Activated B cell treated with CpG ODN at 0.5 μM for 24 hours (primary cell): ENCODE measurements around the gene PKN3. TPM values are rescaled to one million over a fixed set of nuclear protein-coding genes. Genes with fewer than 3 reads are reported as not detected.
A peak's percentile ranks its signal among the peaks of the same experiment; 100 is the strongest.

Experiments
- ATAC-seq: fragments of 200-7000 bp; cut with Tn5 transposase; one replicate; pipeline ENCODE4 v1.10.0; 2021; ENCODE audit warnings: low read depth, mild to moderate bottlenecking, moderate library complexity
- CTCF ChIA-PET: fragments of 350-600 bp; sonication (Branson Sonifier 250); formaldehyde crosslinking; loops from one replicate; lab custom pipeline; 2021; ENCODE audit warnings: antibody characterized with exemption; lab: Charles Lee
- POLR2A ChIA-PET: fragments of 350-600 bp; sonication (Branson Sonifier 250); formaldehyde crosslinking; loops from one replicate; lab custom pipeline; 2021; ENCODE audit warnings: antibody characterized with exemption; lab: Charles Lee
- DNase-seq: peaks from one replicate; pipeline ENCODE4 v3.0.0; 2022
- H3K27ac Mint-ChIP-seq: one replicate; pipeline ENCODE4 v1.8.0; 2020; ENCODE audit warnings: mixed read lengths
- H3K27me3 Mint-ChIP-seq: one replicate; pipeline ENCODE4 v1.8.0; 2021; ENCODE audit warnings: mixed read lengths
- H3K36me3 Mint-ChIP-seq: one replicate; pipeline ENCODE4 v1.8.0; 2021; ENCODE audit warnings: low read depth, mixed read lengths
- H3K4me1 Mint-ChIP-seq: one replicate; pipeline ENCODE4 v1.8.0; 2021; ENCODE audit warnings: mixed read lengths
- H3K4me3 Mint-ChIP-seq: one replicate; pipeline ENCODE4 v1.8.0; 2020; ENCODE audit warnings: mild to moderate bottlenecking, mixed read lengths
- H3K9me3 Mint-ChIP-seq: one replicate; pipeline ENCODE4 v1.8.0; 2020; ENCODE audit warnings: mixed read lengths
- intact Hi-C: fragments of 100-400 bp; cut with micrococcal nuclease; formaldehyde crosslinking; loops from one replicate; pipeline ENCODE4 v1.15.1; 2024
- total RNA-seq: library from RNA; stranded (reverse); gene quantifications from 2 replicates; pipeline ENCODE4 v1.2.3, GENCODE V29; 2022
- TF ChIP-seq, protein P1 (sequence below): fragments of 200-600 bp; IDR thresholded peaks from one replicate; pipeline ENCODE4 v1.8.0; 2022; ENCODE audit warnings: antibody characterized with exemption, mild to moderate bottlenecking

The PKN3 gene
- total RNA-seq, 1 donor from 2014 or later, result 17.4 TPM

DNA sequence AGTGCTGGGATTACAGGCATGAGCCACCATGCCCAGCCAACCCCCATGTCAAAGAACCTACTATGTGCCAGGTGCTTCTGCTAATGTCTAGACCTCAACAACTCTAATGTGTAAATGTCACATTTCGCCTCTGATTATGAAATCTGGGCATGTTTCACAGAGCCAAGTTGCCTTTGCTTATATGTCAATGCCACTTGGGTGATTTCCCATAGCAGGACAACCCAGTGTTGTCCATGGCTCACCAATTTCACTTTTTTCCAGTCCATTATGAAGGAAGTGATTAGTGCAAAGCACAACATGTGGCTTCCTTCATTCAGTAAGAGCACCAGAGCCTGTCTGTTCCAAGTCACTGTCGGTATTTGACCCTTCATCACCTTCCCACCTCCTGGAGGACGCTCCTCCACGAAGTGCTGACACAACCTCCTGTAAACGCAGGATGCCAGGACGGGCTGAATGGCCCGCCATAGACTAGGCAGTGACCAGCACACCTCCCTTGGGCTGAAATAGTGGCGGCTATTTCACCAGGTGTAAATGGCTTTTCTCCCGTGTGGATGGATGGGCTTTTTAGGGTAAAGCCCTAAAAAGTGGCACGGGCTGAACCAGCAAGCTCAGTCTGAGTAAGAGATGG lies 962 bp upstream of the PKN3 start:
- Mint-ChIP-seq H3K9me3 (no peaks in the 10 kb centered on the region), H3K4me1 (peaks cover 15% of the 10 kb centered on the region), H3K27ac (no peak overlapping the region), H3K27me3 (no peaks in the 10 kb centered on the region), H3K4me3 (peak overlapping the region; percentile 85), H3K36me3 (peaks cover 13% of the 10 kb centered on the region)
- DNase-seq (no peak), ATAC-seq (no peak)
- TF ChIP-seq, protein P1, sequence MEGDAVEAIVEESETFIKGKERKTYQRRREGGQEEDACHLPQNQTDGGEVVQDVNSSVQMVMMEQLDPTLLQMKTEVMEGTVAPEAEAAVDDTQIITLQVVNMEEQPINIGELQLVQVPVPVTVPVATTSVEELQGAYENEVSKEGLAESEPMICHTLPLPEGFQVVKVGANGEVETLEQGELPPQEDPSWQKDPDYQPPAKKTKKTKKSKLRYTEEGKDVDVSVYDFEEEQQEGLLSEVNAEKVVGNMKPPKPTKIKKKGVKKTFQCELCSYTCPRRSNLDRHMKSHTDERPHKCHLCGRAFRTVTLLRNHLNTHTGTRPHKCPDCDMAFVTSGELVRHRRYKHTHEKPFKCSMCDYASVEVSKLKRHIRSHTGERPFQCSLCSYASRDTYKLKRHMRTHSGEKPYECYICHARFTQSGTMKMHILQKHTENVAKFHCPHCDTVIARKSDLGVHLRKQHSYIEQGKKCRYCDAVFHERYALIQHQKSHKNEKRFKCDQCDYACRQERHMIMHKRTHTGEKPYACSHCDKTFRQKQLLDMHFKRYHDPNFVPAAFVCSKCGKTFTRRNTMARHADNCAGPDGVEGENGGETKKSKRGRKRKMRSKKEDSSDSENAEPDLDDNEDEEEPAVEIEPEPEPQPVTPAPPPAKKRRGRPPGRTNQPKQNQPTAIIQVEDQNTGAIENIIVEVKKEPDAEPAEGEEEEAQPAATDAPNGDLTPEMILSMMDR, result no peak
- ChIA-PET POLR2A (interaction anchor here (1.3 to 3.4 kb wide), 3 partner anchors 11 to 23 kb away, joined by 5 to 16 read pairs (median 6); partner anchors contain the start of genes SET and ZDHHC12), CTCF (interaction anchor here (1.1 to 1.6 kb wide), 4 partner anchors 17 to 117 kb away, joined by 4 to 6 read pairs (median 5); partner anchors contain the start of gene ENDOG)
- intact Hi-C loops, result loop anchor here (5.0 to 10.0 kb wide), 2 partner anchors 116 to 243 kb away; partner anchors contain the start of genes DOLK, ENDOG and NUP188

DNA sequence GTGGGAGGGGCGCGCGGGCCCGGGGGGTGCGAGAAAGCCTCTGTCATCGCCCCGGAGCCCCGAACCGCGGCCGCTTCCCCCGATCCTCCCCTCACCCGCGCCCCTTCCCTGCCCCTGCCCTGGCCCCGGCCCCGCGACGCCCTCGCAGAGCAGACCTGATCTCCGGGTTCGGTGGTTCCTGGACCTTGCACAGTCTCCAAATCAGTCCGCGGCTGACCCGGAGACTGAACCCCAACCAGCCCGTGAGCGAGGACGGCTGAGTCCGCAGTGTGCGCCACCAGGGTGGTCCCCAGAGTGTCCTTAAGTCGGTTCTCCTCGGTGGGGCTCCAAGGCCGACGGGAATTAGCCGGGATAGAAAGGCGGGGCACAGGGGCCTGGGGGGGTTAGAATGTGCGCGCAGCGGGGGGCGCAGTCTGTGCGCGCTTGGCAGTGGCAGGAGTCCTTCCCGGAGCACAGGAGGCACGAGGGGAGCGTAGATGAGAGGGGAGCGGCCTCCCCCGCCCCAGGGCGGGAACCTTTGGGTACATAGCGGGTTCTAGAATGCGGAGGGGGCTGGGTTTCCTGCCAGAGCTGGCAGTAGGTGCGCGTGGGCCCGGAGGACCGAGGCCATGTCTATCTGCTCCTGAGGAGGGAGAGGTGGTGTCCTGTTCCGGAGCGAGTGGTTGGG lies 779 bp downstream of the PKN3 start:
- ATAC-seq (peak; percentile 47), DNase-seq (peak; percentile 41)
- H3K4me3 Mint-ChIP-seq, result peak overlapping the region; percentile 85
- intact Hi-C loops, result loop anchor here (1.0 to 10.0 kb wide), 7 partner anchors 14 to 242 kb away; partner anchors contain the start of genes DOLK, DYNC2I2, ENDOG and NUP188
- ChIA-PET CTCF (interaction anchor here (1.0 kb wide), 1 partner anchor 18 kb away, joined by 3 read pairs; no protein-coding TSS in a partner anchor), POLR2A (interaction anchor here (0.5 to 1.3 kb wide), 6 partner anchors 9 to 30 kb away, joined by 4 to 8 read pairs (median 4); partner anchors contain the start of gene ZDHHC12)
- TF ChIP-seq, protein P1, result no peak
- no peaks in the 10 kb centered on the region for H3K36me3 Mint-ChIP-seq
- H3K27ac Mint-ChIP-seq, result peak overlapping the region; percentile 24
- H3K4me1 Mint-ChIP-seq, result peaks cover 13% of the 10 kb centered on the region
- no peaks in the 10 kb centered on the region for H3K9me3 Mint-ChIP-seq
- H3K27me3 Mint-ChIP-seq, result no peaks in the 10 kb centered on the region

DNA sequence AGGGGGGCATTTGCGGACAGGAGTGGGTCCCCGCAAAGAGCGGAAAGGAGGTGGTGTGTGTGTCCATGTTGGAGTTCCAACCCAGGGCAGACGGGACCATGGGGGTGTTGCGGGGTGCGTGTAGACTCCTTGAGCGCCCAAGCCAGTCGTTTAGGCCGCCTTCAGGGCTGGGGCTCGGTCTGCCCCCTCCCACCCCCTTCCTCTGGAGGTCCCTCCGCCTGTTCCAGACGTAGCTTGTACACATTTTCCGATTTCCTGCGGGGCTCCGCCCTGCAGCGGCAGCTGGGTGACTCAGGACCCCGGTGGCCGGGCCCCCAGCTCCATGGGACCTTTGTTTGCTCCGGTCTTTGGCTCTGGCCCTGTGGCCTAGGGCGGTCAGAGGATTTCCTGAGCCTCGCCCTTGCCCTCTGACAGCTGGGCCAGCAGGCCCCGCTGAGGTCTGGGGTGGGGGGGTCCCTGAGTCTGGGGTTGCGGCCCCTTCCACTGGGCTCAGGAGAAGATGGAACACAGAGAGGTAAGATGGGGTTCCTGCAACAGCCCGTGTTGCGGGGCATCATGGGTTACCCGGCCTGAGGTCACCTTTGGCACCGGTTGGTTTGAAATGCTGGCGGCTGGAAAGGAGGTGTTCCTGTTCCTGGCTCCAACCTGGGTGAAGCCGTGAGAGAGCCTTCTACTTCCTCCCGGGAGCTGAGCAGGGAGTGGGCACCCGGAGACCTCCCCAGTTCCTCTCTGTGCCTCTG lies 1.5 kb downstream of the PKN3 start:
- DNase-seq (no peak), ATAC-seq (no peak)
- POLR2A ChIA-PET, result interaction anchor here (0.5 to 1.3 kb wide), 5 partner anchors 10 to 30 kb away, joined by 4 to 8 read pairs (median 4); partner anchors contain the start of gene ZDHHC12
- CTCF ChIA-PET, result interaction anchor here (0.9 to 1.0 kb wide), 2 partner anchors 10 to 19 kb away, joined by 3 read pairs; no protein-coding TSS in a partner anchor
- TF ChIP-seq, protein P1, result no peak
- Mint-ChIP-seq H3K36me3 (no peaks in the 10 kb centered on the region), H3K4me3 (peak overlapping the region; percentile 85), H3K4me1 (peaks cover 13% of the 10 kb centered on the region), H3K27ac (no peak overlapping the region), H3K9me3 (no peaks in the 10 kb centered on the region), H3K27me3 (no peaks in the 10 kb centered on the region)
- intact Hi-C loops, result loop anchor here (2.0 to 10.0 kb wide), 3 partner anchors 19 to 241 kb away; partner anchors contain the start of genes DOLK, ENDOG and NUP188

DNA sequence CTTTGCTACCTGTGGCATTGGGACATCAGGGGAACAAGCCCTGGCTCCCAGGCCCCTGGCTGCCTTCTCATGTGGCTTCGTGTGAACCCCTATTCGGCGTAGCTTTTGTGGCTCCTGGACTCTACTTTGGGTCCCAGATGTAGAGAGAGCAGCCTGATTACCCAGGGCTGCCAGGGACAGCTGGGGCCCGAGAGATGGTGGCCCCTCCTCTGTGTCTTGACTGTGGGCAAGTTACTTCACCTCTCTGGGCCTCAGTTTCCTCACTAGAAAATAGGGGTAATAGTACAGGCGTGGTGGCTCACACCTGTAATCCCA lies 2.0 kb downstream of the PKN3 start:
- ChIA-PET POLR2A (interaction anchor here (0.9 to 1.2 kb wide), 4 partner anchors 18 to 20 kb away, joined by 3 to 4 read pairs (median 4); partner anchors contain the start of gene ZDHHC12), CTCF (interaction anchor here (0.9 to 1.0 kb wide), 2 partner anchors 10 to 20 kb away, joined by 3 read pairs; no protein-coding TSS in a partner anchor)
- TF ChIP-seq, protein P1, result no peak
- Mint-ChIP-seq H3K27ac (no peak overlapping the region), H3K4me3 (peak overlapping the region; percentile 52), H3K27me3 (no peaks in the 10 kb centered on the region), H3K9me3 (no peaks in the 10 kb centered on the region), H3K36me3 (no peaks in the 10 kb centered on the region), H3K4me1 (peaks cover 13% of the 10 kb centered on the region)
- intact Hi-C loops, result loop anchor here (5.0 to 10.0 kb wide), 2 partner anchors 113 to 240 kb away; partner anchors contain the start of genes DOLK, ENDOG and NUP188
- DNase-seq, result no peak
- no peak for ATAC-seq
